Skeletal muscle satellite cell (primary cell): ENCODE results near the gene SNRPD3.
"Not testable (repeated sequence)": the region's sequence is repeated elsewhere in the genome, so short reads cannot be mapped to it uniquely, and the experiment has no call there.

Source experiments
- H3K27me3 ChIP-seq: 2 replicates; pipeline ENCODE4 v1.7.0; 2013; ENCODE audit warnings: low read length; ENCODE audit not compliant: control insufficient read depth, insufficient read depth
- H3K36me3 ChIP-seq: 2 replicates; pipeline ENCODE4 v1.7.0; 2013; ENCODE audit warnings: mild to moderate bottlenecking, control low read depth, low read length; ENCODE audit not compliant: insufficient read depth
- H3K4me1 ChIP-seq: 2 replicates; pipeline ENCODE4 v1.7.0; 2013; ENCODE audit warnings: low read length; ENCODE audit not compliant: control insufficient read depth, insufficient read depth
- H3K4me2 ChIP-seq: 2 replicates; pipeline ENCODE4 v1.7.0; 2013; ENCODE audit warnings: mild to moderate bottlenecking, low read length
- H3K4me3 ChIP-seq: 2 replicates; pipeline ENCODE4 v1.7.0; 2013; ENCODE audit warnings: low read length
- H3K9ac ChIP-seq: 2 replicates; pipeline ENCODE4 v1.7.0; 2013; ENCODE audit warnings: mild to moderate bottlenecking, low read depth, low read length, moderate library complexity
- H3K9me3 ChIP-seq: replicated peaks from 2 replicates; pipeline ENCODE4 v1.7.0; 2013; ENCODE audit warnings: mild to moderate bottlenecking, control low read depth, low read length

Gene SNRPD3

DNA sequence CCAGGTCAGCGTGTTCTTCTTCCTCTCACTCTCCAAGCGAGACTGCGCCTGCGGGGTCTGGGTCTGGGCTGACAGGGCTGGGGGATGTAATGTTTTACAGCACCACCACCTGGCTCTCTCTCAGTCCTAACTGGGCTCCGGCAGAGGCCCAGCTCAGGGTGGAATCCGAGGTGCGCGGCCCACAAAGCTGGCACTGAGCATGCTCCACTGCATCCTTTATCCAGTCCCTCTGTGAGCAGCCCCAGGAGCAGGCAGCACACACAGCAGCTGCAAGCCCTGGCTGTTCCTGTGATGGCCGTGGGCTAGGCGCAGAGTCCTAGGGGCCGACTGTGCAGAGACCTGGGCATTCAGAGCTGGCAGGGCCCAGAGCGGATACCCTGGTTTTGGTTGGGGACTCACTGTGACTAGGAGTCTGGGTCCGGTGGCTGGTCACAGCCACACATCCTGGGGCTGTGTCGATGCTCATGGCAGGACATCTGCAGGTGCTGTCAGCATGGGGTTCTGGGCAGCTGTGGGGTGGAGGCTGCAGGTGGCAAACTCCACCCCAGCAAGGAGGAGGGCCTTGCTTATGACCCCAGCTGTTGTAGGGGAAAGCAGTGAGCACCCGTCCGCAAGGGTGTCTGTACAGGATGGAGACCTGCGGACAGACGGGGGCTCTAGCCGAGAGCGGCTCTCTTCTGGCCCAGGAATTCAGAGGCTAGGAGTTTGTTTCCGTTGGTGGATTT, 33.1 kb downstream of the SNRPD3 start:
- H3K36me3 ChIP-seq: no peaks in the 10 kb centered on the region
- no peak overlapping the region for H3K4me2 ChIP-seq
- no peaks in the 10 kb centered on the region for H3K27me3 ChIP-seq
- no peak overlapping the region for H3K4me3 ChIP-seq
- H3K9ac ChIP-seq: no peak overlapping the region
- no peaks in the 10 kb centered on the region for H3K9me3 ChIP-seq
- H3K4me1 ChIP-seq: peaks cover 5% of the 10 kb centered on the region

DNA sequence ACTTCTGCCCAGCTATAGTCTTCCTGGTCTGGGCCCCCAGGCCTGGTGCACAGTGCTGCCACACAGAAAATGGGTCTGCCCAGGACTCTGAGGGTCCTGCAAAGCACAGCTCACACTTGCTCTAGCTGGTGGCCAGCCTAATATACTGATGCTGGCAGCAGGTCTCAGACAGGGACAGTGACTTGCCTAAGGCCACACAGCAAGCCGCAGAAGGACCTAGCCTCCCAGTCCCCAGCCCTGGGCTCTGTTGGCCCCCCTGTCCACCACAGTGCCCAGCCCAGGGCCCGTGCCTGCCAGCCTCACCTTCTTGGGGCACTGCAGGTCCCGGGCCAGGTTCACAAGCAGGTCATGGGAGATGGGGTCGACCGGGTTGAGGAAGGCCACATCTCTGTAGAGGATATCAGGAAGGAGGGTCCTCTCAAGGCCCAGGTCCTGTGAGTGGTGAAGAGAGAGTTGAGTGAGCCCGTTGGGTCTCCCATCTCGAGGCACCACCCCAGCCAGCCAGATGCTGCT, 33.8 kb downstream of the SNRPD3 start:
- H3K36me3 ChIP-seq: no peaks in the 10 kb centered on the region
- H3K9me3 ChIP-seq: no peaks in the 10 kb centered on the region
- H3K27me3 ChIP-seq: no peaks in the 10 kb centered on the region
- no peak overlapping the region for H3K4me2 ChIP-seq
- no peak overlapping the region for H3K4me3 ChIP-seq
- no peak overlapping the region for H3K9ac ChIP-seq
- H3K4me1 ChIP-seq: peaks cover 5% of the 10 kb centered on the region

DNA sequence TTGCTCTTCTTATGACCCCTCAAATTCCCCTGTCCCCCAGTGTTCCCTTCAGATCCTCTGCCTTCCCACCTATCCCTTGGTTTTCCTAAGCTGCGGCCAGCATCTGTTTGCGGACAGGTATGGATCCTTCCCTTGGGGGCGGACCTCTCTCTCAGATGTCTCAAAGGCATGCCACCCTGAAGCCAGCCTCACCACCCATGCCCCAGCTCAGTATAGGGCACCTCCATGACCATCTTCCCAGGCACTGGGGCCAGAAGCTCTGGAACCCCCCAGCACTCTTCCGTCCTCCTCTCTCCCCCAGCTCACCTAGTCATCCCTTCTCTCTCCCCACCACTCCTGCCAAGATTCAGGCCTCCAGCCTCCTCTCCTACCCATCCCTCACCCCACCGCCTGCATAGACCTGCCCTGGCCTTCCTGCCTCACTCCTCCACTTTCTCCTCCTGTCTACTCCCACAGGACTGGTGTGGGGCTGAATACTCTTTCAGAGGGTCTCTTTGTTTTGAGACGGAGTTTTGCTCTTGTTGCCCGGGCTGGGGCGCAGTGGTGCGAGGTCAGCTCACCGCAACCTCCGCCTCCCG, 34.9 kb downstream of the SNRPD3 start:
- no peaks in the 10 kb centered on the region for H3K27me3 ChIP-seq
- H3K4me1 ChIP-seq: peaks cover 5% of the 10 kb centered on the region
- H3K4me3 ChIP-seq: no peak overlapping the region
- H3K4me2 ChIP-seq: no peak overlapping the region
- no peaks in the 10 kb centered on the region for H3K36me3 ChIP-seq
- no peak overlapping the region for H3K9ac ChIP-seq
- no peaks in the 10 kb centered on the region for H3K9me3 ChIP-seq

DNA sequence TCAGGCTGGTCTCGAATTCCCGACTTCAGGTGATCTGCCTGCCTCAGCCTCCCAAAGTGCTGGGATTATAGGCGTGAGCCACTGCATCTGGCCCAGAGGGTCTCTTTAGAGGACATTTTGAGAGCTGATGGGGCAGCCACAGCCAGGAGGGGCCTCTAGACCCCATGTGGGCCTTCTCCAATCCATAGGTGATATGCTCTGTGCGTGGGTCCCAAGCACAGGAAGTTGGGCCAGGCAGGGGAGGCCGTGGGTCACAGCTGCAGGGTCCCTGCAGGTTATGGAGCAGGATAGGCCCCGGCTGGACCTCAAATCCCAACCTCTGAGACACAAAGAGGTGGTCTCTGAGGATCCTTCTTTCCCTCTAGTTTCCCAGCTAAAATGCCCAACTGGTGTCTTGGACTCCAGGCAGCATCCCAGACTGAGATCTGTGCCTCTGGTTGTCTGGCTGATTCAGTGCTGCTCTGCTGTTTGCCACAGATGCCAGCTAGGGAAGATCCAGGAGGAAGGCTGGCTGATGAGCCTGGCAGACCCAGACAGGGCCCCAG, 35.6 kb downstream of the SNRPD3 start:
- H3K4me3 ChIP-seq: no peak overlapping the region
- H3K4me2 ChIP-seq: no peak overlapping the region
- peaks cover 5% of the 10 kb centered on the region for H3K4me1 ChIP-seq

DNA sequence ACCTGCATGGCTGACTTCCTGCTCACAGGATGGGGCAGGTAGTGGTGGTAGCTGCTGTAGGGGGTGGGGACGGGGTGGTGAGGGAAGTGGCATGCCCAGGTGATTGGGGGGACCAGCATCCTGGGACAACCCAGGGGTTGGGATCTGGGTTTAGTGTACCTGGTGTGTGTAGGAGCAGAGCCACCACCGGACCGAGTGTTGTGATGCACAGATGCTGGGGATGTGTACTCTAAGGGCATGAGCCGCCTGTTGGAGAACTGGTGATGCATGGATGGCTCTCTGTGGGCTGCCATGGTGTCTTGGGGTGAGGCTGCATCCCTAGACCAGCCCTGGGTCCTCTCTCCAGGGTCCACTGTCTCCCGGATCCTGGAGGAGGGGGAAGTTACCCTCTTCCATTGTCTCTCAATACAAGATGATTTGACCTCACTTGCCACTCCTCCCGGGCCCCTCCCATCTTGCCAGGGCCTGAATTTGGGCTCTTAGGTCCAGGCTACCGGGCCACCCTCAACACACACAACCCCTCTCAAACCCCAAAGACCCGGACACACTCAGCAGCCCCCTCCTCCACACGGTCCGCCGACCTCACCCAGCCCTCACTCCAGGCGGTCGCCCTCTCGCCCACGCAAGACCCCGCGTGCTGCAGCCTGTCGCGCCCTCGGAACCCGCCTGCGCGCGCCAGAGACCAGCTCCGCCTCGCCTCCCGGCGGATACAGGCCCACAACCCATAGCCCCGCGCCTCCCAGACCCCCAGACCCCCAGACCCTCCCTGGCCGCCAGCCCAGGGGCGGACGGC, 36.5 kb downstream of the SNRPD3 start:
- no peaks in the 10 kb centered on the region for H3K27me3 ChIP-seq
- H3K4me2 ChIP-seq: peak overlapping the region; percentile 96
- H3K4me3 ChIP-seq: peak overlapping the region; percentile 76

More for the DNA sequence above, 35.6 kb downstream of the SNRPD3 start:
- no peaks in the 10 kb centered on the region for H3K9me3 ChIP-seq
- H3K27me3 ChIP-seq: no peaks in the 10 kb centered on the region
- H3K9ac ChIP-seq: no peak overlapping the region
- H3K36me3 ChIP-seq: no peaks in the 10 kb centered on the region

DNA sequence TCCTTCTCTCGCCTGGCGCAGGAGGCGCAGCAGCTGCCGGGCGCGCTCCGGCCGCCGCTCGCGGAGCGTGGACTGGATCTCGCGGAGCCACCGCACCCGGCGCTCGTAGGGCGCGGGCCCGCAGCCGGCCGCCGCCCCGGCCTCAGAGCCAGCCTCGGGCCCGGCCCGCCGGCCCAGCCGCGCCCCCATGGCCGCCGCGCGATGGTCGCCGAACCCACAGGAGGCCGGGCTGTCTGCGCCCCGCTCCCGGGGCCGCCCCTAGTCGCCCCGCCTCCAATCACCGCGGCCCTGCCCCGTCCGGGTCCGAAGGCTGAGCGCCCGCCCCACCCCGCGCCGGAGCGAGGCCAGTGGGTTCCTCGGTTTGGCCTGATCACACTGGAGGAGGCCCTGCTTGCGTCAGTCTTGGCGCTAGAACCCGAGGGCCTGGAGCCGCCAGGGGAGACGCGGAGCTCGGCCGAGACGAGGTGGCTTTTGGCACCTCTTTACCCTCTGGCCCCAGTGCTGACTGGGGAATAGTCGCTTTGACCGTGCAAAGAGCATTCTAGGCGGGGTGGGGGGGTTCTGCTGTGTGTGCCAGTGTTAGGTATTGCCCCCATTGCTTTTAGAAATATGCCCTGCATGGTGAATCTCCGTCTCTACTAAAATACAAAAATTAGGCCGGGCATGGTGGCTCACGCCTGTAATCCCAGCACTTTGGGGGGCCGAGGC, 37.2 kb downstream of the SNRPD3 start, which contains the start of gene LRRC75B:
LRRC75B (minus strand) TSS at position 223 of the 708 bp plus-strand sequence; CDS start at position 189, 34 bp downstream.
- Histone ChIP-seq H3K4me2 (peak within 1 kb of the TSS; percentile 96), H3K4me3 (peak within 1 kb of the TSS; percentile 76), H3K36me3 (no peaks in the 10 kb centered on the region), H3K9ac (peak within 1 kb of the TSS; percentile 81), H3K27me3 (no peaks in the 10 kb centered on the region), H3K9me3 (no peaks in the 10 kb centered on the region), H3K4me1 (peaks cover 5% of the 10 kb centered on the region)

More for the DNA sequence above, 36.5 kb downstream of the SNRPD3 start:
- Histone ChIP-seq H3K4me1 (peaks cover 5% of the 10 kb centered on the region), H3K9ac (peak overlapping the region; percentile 81), H3K36me3 (no peaks in the 10 kb centered on the region), H3K9me3 (no peaks in the 10 kb centered on the region)

DNA sequence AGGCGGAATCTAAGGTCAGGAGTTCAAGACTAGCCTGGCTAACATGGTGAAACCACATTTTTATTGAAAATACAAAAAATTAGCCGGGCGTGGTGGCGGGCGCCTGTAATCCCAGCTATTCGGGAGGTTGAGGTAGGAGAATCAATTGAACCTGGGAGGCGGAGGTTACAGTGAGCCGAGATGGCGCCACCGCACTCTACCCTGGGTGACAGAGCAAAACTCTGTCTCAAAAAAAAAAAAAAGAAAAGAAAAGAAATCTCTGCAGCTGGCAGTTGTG, 37.7 kb downstream of the SNRPD3 start:
- H3K4me1 ChIP-seq, H3K27me3 ChIP-seq, H3K36me3 ChIP-seq, H3K9me3 ChIP-seq: not testable (repeated sequence)
- Histone ChIP-seq H3K4me3 (peak overlapping the region; percentile 76), H3K9ac (peak overlapping the region; percentile 81), H3K4me2 (peak overlapping the region; percentile 96)

DNA sequence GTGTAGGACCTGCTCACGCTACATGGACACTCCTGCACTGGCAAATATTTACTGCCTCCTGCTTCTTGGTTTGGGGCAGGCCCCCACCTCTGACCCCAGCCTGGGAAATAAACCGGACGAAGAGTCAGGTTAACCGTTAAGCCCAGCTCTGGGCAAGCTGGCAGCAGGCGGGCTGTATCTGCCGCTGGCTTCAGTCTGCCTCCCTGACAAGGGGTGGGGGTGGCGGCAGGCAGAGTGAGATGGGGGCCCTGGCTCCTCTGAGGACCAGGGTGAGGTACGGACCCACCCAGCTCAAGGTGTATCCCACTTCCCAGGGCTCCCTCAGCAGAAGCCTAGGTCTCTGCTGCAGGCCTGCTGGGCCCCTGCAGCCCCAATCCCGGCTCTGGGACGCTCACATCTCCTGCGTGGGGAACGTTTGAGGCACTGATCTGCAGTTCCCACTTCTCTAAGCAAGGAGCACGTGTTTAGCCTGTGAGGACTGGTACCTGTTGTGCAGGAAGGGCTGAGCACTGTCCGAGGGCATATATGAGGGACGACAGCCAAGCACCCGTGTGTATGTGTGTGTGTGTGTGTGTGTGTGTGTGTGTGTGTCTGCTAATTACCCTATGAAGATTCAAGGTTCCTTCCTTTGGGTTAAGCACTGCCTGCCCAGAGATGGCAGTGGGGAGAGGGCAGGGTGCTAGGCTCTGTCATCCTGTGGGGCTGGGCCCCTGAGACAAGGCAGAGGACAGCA, 38.2 kb downstream of the SNRPD3 start:
- Histone ChIP-seq H3K4me2 (no peak overlapping the region), H3K36me3 (no peaks in the 10 kb centered on the region), H3K4me3 (no peak overlapping the region), H3K4me1 (peaks cover 5% of the 10 kb centered on the region), H3K9me3 (no peaks in the 10 kb centered on the region), H3K27me3 (no peaks in the 10 kb centered on the region), H3K9ac (no peak overlapping the region)

DNA sequence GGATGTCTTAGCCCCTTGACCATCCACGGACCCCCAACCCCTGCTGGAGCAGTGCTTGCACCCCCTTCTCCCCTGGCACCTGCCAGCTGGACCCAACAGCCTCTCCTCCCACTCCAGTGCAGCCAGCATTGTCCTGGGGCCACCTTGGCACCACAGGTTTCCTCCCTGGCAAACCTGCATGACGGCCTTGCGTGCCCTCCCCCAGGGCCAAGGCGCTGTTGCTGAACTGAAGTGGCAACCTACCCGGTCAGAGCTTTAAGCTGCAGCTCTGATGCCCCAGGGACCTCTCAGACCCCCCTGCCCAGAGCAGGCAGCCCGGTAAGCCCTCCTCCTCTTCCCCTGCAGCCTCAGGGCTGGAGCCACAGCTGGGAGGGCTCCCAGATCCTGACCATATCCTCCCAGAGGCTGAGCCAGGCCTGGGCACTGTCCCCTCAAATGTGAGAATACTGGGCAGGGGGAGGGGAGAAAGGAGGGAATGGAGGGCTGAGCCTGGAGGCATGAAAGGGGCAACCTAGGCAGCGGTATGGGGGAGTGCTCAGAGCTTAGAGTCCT, 38.8 kb downstream of the SNRPD3 start:
- H3K4me2 ChIP-seq: no peak overlapping the region
- no peak overlapping the region for H3K4me3 ChIP-seq
- H3K9me3 ChIP-seq: no peaks in the 10 kb centered on the region
- H3K27me3 ChIP-seq: no peaks in the 10 kb centered on the region
- no peak overlapping the region for H3K9ac ChIP-seq
- H3K36me3 ChIP-seq: no peaks in the 10 kb centered on the region
- peaks cover 5% of the 10 kb centered on the region for H3K4me1 ChIP-seq

DNA sequence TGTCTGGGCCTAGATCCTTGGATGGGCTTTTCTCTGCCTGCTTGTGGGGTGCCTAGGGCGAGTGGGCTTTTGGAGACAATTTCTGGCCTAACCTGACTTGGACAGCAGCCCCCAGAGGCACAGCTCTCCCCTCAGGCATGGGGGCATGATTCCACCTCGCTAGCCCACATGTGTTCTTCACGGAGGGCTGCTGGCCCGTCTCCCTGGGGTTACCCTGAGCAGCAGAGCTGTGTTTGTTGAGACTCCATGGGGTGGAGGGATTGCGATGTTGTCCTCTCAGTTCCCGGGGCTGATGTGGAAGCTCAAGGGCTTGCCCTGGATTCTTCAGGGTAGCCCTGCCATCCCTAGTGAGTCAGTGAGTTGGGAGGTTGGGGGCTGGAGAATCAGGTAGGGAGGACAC, 39.4 kb downstream of the SNRPD3 start:
- no peak overlapping the region for H3K4me2 ChIP-seq
- no peaks in the 10 kb centered on the region for H3K27me3 ChIP-seq
- H3K9me3 ChIP-seq: no peaks in the 10 kb centered on the region
- H3K4me3 ChIP-seq: no peak overlapping the region
- no peak overlapping the region for H3K9ac ChIP-seq
- peaks cover 5% of the 10 kb centered on the region for H3K4me1 ChIP-seq
- no peaks in the 10 kb centered on the region for H3K36me3 ChIP-seq
